Effector memory CD4-positive, alpha-beta T cell (primary cell): ENCODE measurements around the gene SYNDIG1.

Source experiments
- DNase-seq, 3 donors: peaks; one replicate each; pipeline ENCODE4 v3.0.0-alpha.2; 2020
- H3K27ac ChIP-seq: 2 replicates; pipeline ENCODE4 v1.7.0; 2013; ENCODE audit warnings: mild to moderate bottlenecking, low read length, moderate library complexity; ENCODE audit not compliant: insufficient read depth, poor library complexity, severe bottlenecking
- H3K27me3 ChIP-seq: replicated peaks from 2 replicates; pipeline ENCODE4 v1.7.0; 2013; ENCODE audit warnings: mild to moderate bottlenecking, low read length; ENCODE audit not compliant: insufficient read depth, control insufficient read depth, poor library complexity, severe bottlenecking
- H3K36me3 ChIP-seq: 2 replicates; pipeline ENCODE4 v1.7.0; 2013; ENCODE audit warnings: mild to moderate bottlenecking, low read length, moderate library complexity; ENCODE audit not compliant: control insufficient read depth, insufficient read depth
- H3K4me1 ChIP-seq: 2 replicates; pipeline ENCODE4 v1.7.0; 2013; ENCODE audit warnings: low read length, mild to moderate bottlenecking; ENCODE audit not compliant: control insufficient read depth, insufficient read depth, poor library complexity, severe bottlenecking
- H3K4me3 ChIP-seq: 2 replicates; pipeline ENCODE4 v1.7.0; 2013; ENCODE audit warnings: low read length, low read depth, mild to moderate bottlenecking; ENCODE audit not compliant: insufficient read depth, poor library complexity, severe bottlenecking
- H3K9me3 ChIP-seq: 2 replicates; pipeline ENCODE4 v1.7.0; 2013; ENCODE audit warnings: mild to moderate bottlenecking, low read length, moderate library complexity; ENCODE audit not compliant: control insufficient read depth

The SYNDIG1 gene

GRCh38 chr20:24483435-24484080, 14.1 kb downstream of the SYNDIG1 start:
- H3K27me3 ChIP-seq = no peaks in the 10 kb centered on the region
- no peak for DNase-seq
- no peaks in the 10 kb centered on the region for H3K36me3 ChIP-seq
- H3K4me1 ChIP-seq = no peaks in the 10 kb centered on the region
- no peak overlapping the region for H3K27ac ChIP-seq
- H3K9me3 ChIP-seq = no peaks in the 10 kb centered on the region
- no peak overlapping the region for H3K4me3 ChIP-seq

DNA sequence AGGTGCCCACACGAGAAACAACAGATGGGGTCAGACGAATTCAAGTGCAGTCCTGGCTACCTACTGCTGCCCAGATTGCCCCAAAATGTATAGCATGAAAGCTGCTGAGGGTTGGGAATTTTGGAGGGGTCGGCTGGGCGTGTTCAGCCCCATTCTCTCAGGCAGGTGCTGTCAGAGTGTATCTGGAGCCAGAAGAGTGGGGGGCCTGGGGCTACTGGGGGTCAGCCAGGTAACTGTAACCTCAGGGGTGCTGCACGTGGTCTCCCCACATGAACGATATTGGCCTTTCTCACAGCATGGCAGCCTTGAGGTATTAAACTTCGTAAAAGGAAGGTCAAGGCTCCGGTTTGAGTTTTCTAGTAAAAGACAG, 14.6 kb downstream of the SYNDIG1 start:
- H3K4me3 ChIP-seq = no peak overlapping the region
- no peaks in the 10 kb centered on the region for H3K4me1 ChIP-seq
- no peaks in the 10 kb centered on the region for H3K27me3 ChIP-seq
- DNase-seq = no peak
- no peaks in the 10 kb centered on the region for H3K9me3 ChIP-seq
- no peak overlapping the region for H3K27ac ChIP-seq
- H3K36me3 ChIP-seq = no peaks in the 10 kb centered on the region

- H3K27ac ChIP-seq = no peak overlapping the region
- no peaks in the 10 kb centered on the region for H3K27me3 ChIP-seq
- no peak for DNase-seq
- H3K4me3 ChIP-seq = no peak overlapping the region
- no peaks in the 10 kb centered on the region for H3K4me1 ChIP-seq
- no peaks in the 10 kb centered on the region for H3K9me3 ChIP-seq
- no peaks in the 10 kb centered on the region for H3K36me3 ChIP-seq
Observed at GRCh38 chr20:24485981-24486380, 16.6 kb downstream of the SYNDIG1 start.

DNA sequence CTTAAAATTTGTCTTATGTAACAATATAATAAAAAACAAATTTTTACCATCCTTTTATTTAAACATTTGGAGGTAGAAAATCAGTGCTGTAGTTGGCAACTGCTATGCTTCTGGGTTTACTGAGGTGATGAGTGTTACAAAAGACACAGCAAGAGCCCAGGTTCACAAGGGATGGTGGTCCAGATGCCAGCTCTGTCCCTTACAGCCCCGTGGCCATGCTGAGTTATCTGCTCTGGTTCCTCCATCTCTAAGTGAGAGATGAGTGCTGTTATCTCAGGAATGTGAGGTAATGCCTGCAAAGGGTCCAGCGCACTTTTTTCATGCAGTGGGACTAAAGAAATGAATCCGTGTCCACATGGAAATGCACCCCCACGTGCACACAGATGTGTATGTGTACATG, 17.8 kb downstream of the SYNDIG1 start:
- Histone ChIP-seq H3K4me3 (no peak overlapping the region), H3K27ac (no peak overlapping the region), H3K27me3 (no peaks in the 10 kb centered on the region), H3K36me3 (no peaks in the 10 kb centered on the region), H3K4me1 (no peaks in the 10 kb centered on the region), H3K9me3 (no peaks in the 10 kb centered on the region)
- no peak for DNase-seq

- no peaks in the 10 kb centered on the region for H3K27me3 ChIP-seq
- no peak overlapping the region for H3K27ac ChIP-seq
- no peak overlapping the region for H3K4me3 ChIP-seq
- no peaks in the 10 kb centered on the region for H3K9me3 ChIP-seq
- H3K36me3 ChIP-seq = no peaks in the 10 kb centered on the region
- no peak for DNase-seq
- H3K4me1 ChIP-seq = no peaks in the 10 kb centered on the region
Observed at GRCh38 chr20:24487648-24488047, 18.2 kb downstream of the SYNDIG1 start.

GRCh38 chr20:24488064-24488799, 18.8 kb downstream of the SYNDIG1 start:
- Histone ChIP-seq H3K4me1 (no peaks in the 10 kb centered on the region), H3K36me3 (no peaks in the 10 kb centered on the region), H3K27me3 (no peaks in the 10 kb centered on the region), H3K9me3 (no peaks in the 10 kb centered on the region), H3K4me3 (no peak overlapping the region), H3K27ac (no peak overlapping the region)
- DNase-seq = no peak

DNA sequence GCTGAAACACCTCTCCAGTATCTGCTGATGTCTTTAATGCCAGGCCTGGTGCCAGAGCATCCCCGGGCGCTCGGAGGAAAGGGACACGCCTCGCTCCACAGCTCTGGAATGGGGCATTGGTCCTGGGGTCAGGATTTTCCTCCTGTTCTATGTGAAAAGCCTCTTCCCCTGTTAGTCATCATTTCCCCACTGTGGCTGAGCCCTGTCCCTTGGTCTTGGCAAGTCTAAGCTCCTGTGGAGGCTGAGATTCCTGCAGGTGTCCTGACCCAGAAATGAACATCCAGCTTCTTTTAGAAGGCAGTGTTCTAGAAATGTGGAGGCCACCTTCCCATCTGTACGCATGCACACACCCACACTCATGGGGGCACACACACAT, 19.4 kb downstream of the SYNDIG1 start:
- no peak for DNase-seq
- Histone ChIP-seq H3K4me1 (no peaks in the 10 kb centered on the region), H3K27ac (no peak overlapping the region), H3K36me3 (no peaks in the 10 kb centered on the region), H3K4me3 (no peak overlapping the region), H3K9me3 (no peaks in the 10 kb centered on the region), H3K27me3 (no peaks in the 10 kb centered on the region)

DNA sequence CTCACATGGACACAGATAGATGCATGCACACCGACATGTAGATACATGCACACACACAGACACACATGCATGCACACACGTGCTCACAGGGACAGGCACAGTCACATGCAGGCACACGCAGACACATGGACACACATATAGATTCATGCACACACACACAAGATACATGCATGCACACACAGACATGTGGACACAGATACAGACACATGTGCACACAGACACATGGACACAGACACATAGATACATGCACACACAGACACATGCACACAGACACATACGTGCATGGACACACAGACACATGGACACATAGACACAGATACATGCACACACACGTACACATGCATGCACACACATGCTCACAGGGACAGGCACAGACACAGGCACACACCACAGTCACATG, 19.8 kb downstream of the SYNDIG1 start:
- Histone ChIP-seq H3K4me3 (no peak overlapping the region), H3K36me3 (no peaks in the 10 kb centered on the region), H3K4me1 (no peaks in the 10 kb centered on the region), H3K9me3 (no peaks in the 10 kb centered on the region), H3K27ac (no peak overlapping the region), H3K27me3 (no peaks in the 10 kb centered on the region)
- DNase-seq = no peak

GRCh38 chr20:24489631-24490260, 20.3 kb downstream of the SYNDIG1 start:
- no peaks in the 10 kb centered on the region for H3K4me1 ChIP-seq
- no peaks in the 10 kb centered on the region for H3K9me3 ChIP-seq

DNA sequence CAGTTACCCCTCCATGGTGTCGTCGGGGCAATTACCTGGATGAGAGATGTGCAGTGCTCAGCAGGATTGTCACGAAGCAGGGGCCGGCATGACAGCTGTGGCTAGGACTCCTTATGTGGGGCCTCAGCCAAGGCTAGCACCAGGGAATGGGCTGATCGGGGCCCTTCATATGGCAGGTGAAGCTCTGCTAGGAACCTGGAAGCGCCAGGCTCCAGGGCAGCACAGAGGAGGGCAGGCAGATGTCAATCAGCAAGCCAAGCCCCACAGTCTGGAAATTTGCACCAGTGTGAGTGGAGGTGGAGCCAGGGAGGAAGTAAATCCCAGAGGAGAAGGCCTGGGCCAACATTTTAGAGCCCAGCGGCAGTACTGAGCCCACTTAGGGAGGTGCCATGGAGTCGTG, 21.2 kb downstream of the SYNDIG1 start:
- Histone ChIP-seq H3K4me3 (no peak overlapping the region), H3K27me3 (no peaks in the 10 kb centered on the region), H3K9me3 (no peaks in the 10 kb centered on the region), H3K36me3 (no peaks in the 10 kb centered on the region), H3K4me1 (no peaks in the 10 kb centered on the region), H3K27ac (no peak overlapping the region)
- DNase-seq = no peak

More at GRCh38 chr20:24489631-24490260, 20.3 kb downstream of the SYNDIG1 start:
- no peaks in the 10 kb centered on the region for H3K36me3 ChIP-seq
- DNase-seq = no peak
- H3K27me3 ChIP-seq = no peaks in the 10 kb centered on the region
- no peak overlapping the region for H3K27ac ChIP-seq
- no peak overlapping the region for H3K4me3 ChIP-seq
